GM12864 (cell line): ENCODE measurements around the gene PTPRM.

ENCODE experiments used
- DNase-seq: peaks from one replicate; pipeline ENCODE4 v3.0.0-alpha.2; 2011; ENCODE audit warnings: low read depth
- H3K4me3 ChIP-seq: 2 replicates; pipeline ENCODE4 v1.5.1; 2011; ENCODE audit warnings: mild to moderate bottlenecking, low read depth, low read length, control low read depth
- TF ChIP-seq, protein P1 (sequence below): IDR thresholded peaks from 2 replicates; pipeline ENCODE4 v1.5.1; 2011; ENCODE audit warnings: low read depth, mild to moderate bottlenecking, moderate library complexity, low read length, control low read depth, inconsistent platforms; ENCODE audit errors: missing control alignments

The PTPRM gene

GRCh38 chr18:8186413-8186812, 619.3 kb downstream of the PTPRM start:
- TF ChIP-seq, protein P1, sequence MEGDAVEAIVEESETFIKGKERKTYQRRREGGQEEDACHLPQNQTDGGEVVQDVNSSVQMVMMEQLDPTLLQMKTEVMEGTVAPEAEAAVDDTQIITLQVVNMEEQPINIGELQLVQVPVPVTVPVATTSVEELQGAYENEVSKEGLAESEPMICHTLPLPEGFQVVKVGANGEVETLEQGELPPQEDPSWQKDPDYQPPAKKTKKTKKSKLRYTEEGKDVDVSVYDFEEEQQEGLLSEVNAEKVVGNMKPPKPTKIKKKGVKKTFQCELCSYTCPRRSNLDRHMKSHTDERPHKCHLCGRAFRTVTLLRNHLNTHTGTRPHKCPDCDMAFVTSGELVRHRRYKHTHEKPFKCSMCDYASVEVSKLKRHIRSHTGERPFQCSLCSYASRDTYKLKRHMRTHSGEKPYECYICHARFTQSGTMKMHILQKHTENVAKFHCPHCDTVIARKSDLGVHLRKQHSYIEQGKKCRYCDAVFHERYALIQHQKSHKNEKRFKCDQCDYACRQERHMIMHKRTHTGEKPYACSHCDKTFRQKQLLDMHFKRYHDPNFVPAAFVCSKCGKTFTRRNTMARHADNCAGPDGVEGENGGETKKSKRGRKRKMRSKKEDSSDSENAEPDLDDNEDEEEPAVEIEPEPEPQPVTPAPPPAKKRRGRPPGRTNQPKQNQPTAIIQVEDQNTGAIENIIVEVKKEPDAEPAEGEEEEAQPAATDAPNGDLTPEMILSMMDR = no peak
- H3K4me3 ChIP-seq = no peak overlapping the region
- DNase-seq = no peak

GRCh38 chr18:8188184-8188583, 621.1 kb downstream of the PTPRM start:
- H3K4me3 ChIP-seq = no peak overlapping the region
- no peak for DNase-seq
- TF ChIP-seq, protein P1 = no peak

DNA sequence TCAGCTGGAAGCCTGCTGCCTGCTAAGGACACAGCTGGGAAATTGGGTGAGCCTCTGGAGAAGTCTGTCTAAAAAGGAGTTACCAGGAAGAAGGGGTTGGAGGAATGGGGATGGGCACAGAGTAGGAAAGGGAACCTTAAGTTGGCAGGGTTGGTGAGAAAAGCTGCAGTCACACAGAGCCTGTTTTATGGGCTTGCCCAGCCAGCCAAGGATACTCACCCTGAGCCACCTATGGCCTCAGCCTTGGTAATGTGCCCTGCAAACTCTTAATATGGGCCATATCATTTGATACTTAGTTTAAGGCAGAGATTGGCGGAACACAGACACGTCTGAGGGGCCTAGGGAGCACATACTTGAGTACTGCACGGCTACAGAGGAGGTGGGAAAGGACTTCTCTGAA, 623.9 kb downstream of the PTPRM start:
- no peak for DNase-seq
- TF ChIP-seq, protein P1 = no peak
- no peak overlapping the region for H3K4me3 ChIP-seq

GRCh38 chr18:8194431-8194830, 627.3 kb downstream of the PTPRM start:
- H3K4me3 ChIP-seq = no peak overlapping the region
- DNase-seq = no peak
- TF ChIP-seq, protein P1 = no peak

- TF ChIP-seq, protein P1 = no peak
- H3K4me3 ChIP-seq = no peak overlapping the region
- DNase-seq = no peak
Measured at GRCh38 chr18:8196238-8196637, 629.1 kb downstream of the PTPRM start.

GRCh38 chr18:8197499-8197898, 630.4 kb downstream of the PTPRM start:
- TF ChIP-seq, protein P1 = no peak
- no peak overlapping the region for H3K4me3 ChIP-seq
- no peak for DNase-seq

DNA sequence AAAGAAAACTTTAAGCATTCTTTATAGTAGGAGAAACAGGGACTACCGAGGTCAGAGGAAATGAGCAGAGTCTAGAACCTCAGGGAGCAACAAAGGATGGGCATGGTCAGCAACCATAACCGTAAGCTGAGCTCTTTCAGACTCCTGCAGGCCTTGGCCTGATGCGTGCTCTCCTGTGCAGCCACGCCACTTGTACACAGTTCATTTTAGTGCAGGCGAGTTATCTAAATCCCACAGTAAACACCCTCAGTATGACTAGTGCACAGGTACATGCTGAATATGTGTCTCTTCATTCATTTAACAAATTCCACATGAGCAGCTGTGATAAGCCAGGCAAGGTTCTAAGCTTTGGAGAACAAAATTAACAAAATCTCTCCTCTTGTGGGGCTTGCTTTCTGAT, 640.9 kb downstream of the PTPRM start:
- H3K4me3 ChIP-seq = no peak overlapping the region
- DNase-seq = no peak

More for the DNA sequence above, 640.9 kb downstream of the PTPRM start:
- TF ChIP-seq, protein P1 = no peak
